Coronary artery (tissue), 2 donors: ENCODE data around the gene APBB2.

ENCODE experiments used
- DNase-seq: peaks from one replicate; pipeline ENCODE4 v3.0.0-alpha.2; 2017; ENCODE audit warnings: low spot score
- H3K27ac ChIP-seq, 2 donors: fragments of 200-600 bp; sonication (generic); one replicate each; pipeline ENCODE4 v1.5.1; 2016 to 2019
- H3K4me3 ChIP-seq: fragments of 200-600 bp; sonication (generic); 2 replicates; pipeline ENCODE4 v1.5.1; 2016; ENCODE audit warnings: mild to moderate bottlenecking, moderate library complexity
- TF ChIP-seq, protein P1 (sequence below): fragments of 200-600 bp; sonication (generic); IDR thresholded peaks from one replicate; pipeline ENCODE4 v1.5.1; 2019; ENCODE audit warnings: antibody characterized with exemption

The APBB2 gene

DNA sequence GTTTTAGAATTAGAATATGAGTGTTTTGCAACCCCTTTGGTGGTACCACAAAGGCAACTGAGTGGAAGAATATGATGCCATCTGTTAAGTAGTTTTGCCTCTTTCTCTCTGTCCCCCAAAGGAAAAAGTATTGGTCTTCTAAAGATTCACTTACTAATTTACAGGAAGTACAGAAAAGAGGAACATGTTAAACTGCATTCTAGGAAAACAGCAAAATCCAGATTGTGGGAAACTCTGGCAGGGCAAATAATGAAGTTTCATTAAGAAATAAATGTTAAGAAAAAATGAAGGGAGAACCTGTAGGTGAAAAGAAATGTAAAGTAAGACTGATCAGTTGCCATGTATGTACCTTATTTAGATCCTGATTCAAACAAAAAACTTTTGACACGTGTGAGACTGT, 425.3 kb downstream of the APBB2 start:
- no peak overlapping the region for H3K27ac ChIP-seq
- TF ChIP-seq, protein P1, sequence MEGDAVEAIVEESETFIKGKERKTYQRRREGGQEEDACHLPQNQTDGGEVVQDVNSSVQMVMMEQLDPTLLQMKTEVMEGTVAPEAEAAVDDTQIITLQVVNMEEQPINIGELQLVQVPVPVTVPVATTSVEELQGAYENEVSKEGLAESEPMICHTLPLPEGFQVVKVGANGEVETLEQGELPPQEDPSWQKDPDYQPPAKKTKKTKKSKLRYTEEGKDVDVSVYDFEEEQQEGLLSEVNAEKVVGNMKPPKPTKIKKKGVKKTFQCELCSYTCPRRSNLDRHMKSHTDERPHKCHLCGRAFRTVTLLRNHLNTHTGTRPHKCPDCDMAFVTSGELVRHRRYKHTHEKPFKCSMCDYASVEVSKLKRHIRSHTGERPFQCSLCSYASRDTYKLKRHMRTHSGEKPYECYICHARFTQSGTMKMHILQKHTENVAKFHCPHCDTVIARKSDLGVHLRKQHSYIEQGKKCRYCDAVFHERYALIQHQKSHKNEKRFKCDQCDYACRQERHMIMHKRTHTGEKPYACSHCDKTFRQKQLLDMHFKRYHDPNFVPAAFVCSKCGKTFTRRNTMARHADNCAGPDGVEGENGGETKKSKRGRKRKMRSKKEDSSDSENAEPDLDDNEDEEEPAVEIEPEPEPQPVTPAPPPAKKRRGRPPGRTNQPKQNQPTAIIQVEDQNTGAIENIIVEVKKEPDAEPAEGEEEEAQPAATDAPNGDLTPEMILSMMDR: no peak

GRCh38 chr4:40788331-40788730, 426.0 kb downstream of the APBB2 start:
- H3K4me3 ChIP-seq: no peak overlapping the region
- DNase-seq: no peak
- no peak overlapping the region for H3K27ac ChIP-seq
- TF ChIP-seq, protein P1: no peak

More for the DNA sequence above, 425.3 kb downstream of the APBB2 start:
- H3K4me3 ChIP-seq: no peak overlapping the region
- DNase-seq: no peak

DNA sequence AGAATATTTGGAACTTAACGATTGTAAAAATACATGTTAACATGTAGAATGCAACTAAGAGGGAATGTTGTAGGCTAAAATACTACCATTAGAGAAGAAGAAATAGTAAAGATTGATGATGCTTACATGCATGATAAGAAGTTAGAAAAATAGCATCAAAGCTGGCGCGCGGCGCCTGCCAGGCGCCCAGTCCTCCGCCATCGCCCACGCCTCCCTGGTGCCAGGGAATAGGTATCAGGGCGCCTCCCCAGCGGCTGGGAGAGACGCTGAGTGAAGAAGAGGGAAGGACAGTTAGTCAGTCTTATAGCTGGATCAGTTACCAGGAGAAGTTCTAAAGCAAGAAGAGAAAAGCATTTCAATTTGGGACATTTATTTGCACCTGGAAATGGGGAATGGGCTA, 428.6 kb downstream of the APBB2 start:
- DNase-seq: no peak
- TF ChIP-seq, protein P1: no peak
- Histone ChIP-seq H3K4me3 (no peak overlapping the region), H3K27ac (no peak overlapping the region)

GRCh38 chr4:40782876-40783275, 431.5 kb downstream of the APBB2 start:
- TF ChIP-seq, protein P1: no peak
- Histone ChIP-seq H3K4me3 (no peak overlapping the region), H3K27ac (no peak overlapping the region)
- DNase-seq: no peak

DNA sequence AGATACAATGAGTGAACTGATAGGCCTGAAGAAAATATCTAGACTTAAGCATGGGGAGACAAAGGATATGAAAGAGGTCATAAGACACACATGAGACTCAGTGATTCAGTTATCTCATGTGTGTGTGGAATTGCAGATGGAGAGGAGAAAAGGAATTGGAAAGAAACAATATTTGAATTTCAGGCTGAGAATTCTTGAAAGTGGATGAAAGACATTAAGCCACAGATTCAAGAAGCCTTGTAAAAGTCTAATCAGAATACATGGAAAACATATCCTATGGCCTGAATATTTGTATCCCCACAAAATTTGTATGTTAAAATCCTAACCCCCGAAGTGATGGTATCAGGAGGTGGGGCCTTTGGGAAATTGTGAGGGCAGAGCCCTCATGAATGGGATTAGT, 436.3 kb downstream of the APBB2 start:
- TF ChIP-seq, protein P1: no peak
- H3K27ac ChIP-seq: no peak overlapping the region
- no peak for DNase-seq
- no peak overlapping the region for H3K4me3 ChIP-seq

DNA sequence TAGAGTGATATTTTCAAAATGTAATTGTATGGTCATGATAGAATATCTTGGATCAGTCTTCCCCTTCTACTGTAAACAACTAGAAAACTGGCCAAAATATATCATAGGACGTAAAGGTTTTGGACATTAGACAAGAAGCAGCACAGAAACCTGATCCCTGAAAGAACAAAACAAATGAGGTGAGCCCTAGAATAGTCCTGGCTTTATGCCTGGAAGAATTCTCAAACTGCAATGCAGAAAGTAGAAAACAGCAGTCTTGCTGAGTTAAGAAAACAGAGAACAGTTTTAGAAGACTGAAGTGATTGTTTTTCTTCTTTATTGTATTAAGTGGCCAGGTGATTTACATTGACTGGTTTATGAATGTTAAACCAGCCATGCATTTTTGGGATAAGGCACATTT, 445.1 kb downstream of the APBB2 start:
- no peak overlapping the region for H3K4me3 ChIP-seq
- TF ChIP-seq, protein P1: no peak
- DNase-seq: no peak
- H3K27ac ChIP-seq: no peak overlapping the region

DNA sequence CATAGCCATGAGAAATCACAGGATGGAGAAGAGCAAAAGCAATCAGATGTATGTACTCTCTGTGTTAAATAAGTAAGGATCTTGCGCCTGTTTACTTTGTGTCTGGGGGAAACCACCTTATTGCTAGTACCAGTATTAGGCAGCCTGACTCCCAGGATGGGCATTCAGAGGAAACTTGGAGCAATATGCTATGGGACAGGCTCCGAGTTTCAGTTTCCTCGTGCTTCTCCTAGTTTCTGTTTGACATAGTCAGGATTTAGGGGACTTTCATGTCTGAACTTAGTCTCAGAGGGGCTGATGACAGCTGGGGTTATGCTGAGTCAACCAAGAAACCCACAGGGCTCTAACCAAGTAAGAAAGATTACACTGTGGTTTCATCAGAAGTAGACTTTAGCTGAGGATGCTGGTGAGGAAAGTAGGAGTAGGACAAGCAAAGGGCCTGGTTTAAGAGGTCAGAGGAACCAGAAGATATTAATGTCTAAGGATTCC, 451.1 kb downstream of the APBB2 start:
- Histone ChIP-seq H3K27ac (no peak overlapping the region), H3K4me3 (no peak overlapping the region)
- TF ChIP-seq, protein P1: no peak
- DNase-seq: no peak
